Measurements from ENCODE around the gene QSOX1.

DNA sequence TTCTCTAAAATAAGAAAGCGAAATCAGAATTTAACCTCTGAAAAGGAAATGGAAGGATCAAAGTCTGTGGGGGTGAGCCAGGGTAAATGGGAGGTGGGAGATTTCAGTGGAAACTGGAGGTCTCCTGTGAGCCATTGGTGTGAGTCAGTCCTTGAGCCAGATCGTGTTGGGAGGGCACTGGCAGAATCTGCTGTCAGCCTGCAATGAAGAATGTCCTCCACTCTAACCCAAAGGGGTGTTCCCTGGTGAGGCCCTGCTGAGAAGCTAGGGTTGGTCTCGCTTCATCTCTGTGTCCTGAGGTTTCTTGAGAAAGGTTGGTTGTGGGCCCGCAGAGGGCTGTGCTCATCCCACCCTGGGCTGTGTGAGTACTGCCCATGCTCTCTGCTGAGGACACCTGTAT, 2.4 kb downstream of the QSOX1 start:
- TF ChIP-seq, protein P1, sequence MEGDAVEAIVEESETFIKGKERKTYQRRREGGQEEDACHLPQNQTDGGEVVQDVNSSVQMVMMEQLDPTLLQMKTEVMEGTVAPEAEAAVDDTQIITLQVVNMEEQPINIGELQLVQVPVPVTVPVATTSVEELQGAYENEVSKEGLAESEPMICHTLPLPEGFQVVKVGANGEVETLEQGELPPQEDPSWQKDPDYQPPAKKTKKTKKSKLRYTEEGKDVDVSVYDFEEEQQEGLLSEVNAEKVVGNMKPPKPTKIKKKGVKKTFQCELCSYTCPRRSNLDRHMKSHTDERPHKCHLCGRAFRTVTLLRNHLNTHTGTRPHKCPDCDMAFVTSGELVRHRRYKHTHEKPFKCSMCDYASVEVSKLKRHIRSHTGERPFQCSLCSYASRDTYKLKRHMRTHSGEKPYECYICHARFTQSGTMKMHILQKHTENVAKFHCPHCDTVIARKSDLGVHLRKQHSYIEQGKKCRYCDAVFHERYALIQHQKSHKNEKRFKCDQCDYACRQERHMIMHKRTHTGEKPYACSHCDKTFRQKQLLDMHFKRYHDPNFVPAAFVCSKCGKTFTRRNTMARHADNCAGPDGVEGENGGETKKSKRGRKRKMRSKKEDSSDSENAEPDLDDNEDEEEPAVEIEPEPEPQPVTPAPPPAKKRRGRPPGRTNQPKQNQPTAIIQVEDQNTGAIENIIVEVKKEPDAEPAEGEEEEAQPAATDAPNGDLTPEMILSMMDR (IDR thresholded peaks at IDR 0.05; ENCODE audit: poor library complexity), result no peak
- no peak for TF ChIP-seq EZH2phosphoT487 (IDR thresholded peaks at IDR 0.05; ENCODE audit: low read depth, severe bottlenecking, unreplicated experiment)
- no peak for TF ChIP-seq EZH2 (IDR thresholded peaks at IDR 0.05; ENCODE audit: borderline replicate concordance)

All from hepatocyte (in vitro differentiated cells).